Breast epithelium (tissue), 3 donors: ENCODE measurements around the gene NDC1.

ENCODE experiments used
- POLR2A ChIP-seq: fragments of 450-650 bp; IDR thresholded peaks from one replicate; pipeline ENCODE4 v1.6.1; 2016; ENCODE audit warnings: antibody characterized with exemption, mild to moderate bottlenecking, moderate library complexity
- POLR2AphosphoS5 ChIP-seq, 3 donors: sonication (generic); formaldehyde crosslinking; IDR thresholded peaks; one replicate each; pipeline ENCODE4 v1.6.1; 2017; ENCODE audit warnings: antibody characterized with exemption in 3 of 3
- TF ChIP-seq, protein P1 (sequence below), 3 donors: fragments of 450-650 bp; IDR thresholded peaks; one replicate each; pipeline ENCODE4 v1.5.1; 2016 to 2017; ENCODE audit warnings: antibody characterized with exemption in 3 of 3, mild to moderate bottlenecking in 3 of 3, moderate library complexity in 3 of 3

DNA sequence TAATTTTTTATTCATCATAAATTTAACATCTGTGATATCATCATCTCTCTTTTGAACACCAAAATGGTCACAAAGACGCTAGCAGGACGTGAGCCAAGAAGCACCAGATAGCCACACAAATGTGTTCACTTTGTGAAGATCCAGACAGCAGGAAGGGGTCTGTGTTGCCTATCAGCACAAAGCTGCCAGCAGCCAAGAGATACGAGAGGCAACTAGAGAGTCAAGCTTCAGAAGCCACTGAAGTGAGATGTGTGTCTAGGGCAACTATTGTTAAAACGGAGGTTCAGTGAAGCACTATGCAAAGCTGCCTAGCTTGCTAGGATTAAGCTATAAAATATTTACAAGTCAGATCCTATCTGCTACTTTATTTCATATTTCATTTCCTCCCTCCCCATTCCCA, 45.3 kb downstream of the NDC1 start:
- TF ChIP-seq, protein P1, sequence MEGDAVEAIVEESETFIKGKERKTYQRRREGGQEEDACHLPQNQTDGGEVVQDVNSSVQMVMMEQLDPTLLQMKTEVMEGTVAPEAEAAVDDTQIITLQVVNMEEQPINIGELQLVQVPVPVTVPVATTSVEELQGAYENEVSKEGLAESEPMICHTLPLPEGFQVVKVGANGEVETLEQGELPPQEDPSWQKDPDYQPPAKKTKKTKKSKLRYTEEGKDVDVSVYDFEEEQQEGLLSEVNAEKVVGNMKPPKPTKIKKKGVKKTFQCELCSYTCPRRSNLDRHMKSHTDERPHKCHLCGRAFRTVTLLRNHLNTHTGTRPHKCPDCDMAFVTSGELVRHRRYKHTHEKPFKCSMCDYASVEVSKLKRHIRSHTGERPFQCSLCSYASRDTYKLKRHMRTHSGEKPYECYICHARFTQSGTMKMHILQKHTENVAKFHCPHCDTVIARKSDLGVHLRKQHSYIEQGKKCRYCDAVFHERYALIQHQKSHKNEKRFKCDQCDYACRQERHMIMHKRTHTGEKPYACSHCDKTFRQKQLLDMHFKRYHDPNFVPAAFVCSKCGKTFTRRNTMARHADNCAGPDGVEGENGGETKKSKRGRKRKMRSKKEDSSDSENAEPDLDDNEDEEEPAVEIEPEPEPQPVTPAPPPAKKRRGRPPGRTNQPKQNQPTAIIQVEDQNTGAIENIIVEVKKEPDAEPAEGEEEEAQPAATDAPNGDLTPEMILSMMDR (IDR thresholded peaks at IDR 0.05) = no peak
- TF ChIP-seq POLR2A (no peak), POLR2AphosphoS5 (IDR thresholded peaks at IDR 0.05) (no peak)
